Activated B cell treated with CpG ODN at 0.5 μM for 24 hours (primary cell): ENCODE data around the gene UPF3A. TPM values are rescaled to one million over a fixed set of nuclear protein-coding genes. Genes with fewer than 3 reads are reported as not detected.

Source experiments
- ATAC-seq: fragments of 200-7000 bp; cut with Tn5 transposase; one replicate; pipeline ENCODE4 v1.10.0; 2021; ENCODE audit warnings: low read depth, mild to moderate bottlenecking, moderate library complexity
- CTCF ChIA-PET: fragments of 350-600 bp; sonication (Branson Sonifier 250); formaldehyde crosslinking; loops from one replicate; lab custom pipeline; 2021; ENCODE audit warnings: antibody characterized with exemption; lab: Charles Lee
- POLR2A ChIA-PET: fragments of 350-600 bp; sonication (Branson Sonifier 250); formaldehyde crosslinking; loops from one replicate; lab custom pipeline; 2021; ENCODE audit warnings: antibody characterized with exemption; lab: Charles Lee
- DNase-seq: peaks from one replicate; pipeline ENCODE4 v3.0.0; 2022
- H3K27ac Mint-ChIP-seq: one replicate; pipeline ENCODE4 v1.8.0; 2020; ENCODE audit warnings: mixed read lengths
- H3K27me3 Mint-ChIP-seq: one replicate; pipeline ENCODE4 v1.8.0; 2021; ENCODE audit warnings: mixed read lengths
- H3K36me3 Mint-ChIP-seq: one replicate; pipeline ENCODE4 v1.8.0; 2021; ENCODE audit warnings: low read depth, mixed read lengths
- H3K4me1 Mint-ChIP-seq: one replicate; pipeline ENCODE4 v1.8.0; 2021; ENCODE audit warnings: mixed read lengths
- H3K4me3 Mint-ChIP-seq: one replicate; pipeline ENCODE4 v1.8.0; 2020; ENCODE audit warnings: mild to moderate bottlenecking, mixed read lengths
- H3K9me3 Mint-ChIP-seq: one replicate; pipeline ENCODE4 v1.8.0; 2020; ENCODE audit warnings: mixed read lengths
- CTCF ChIP-seq: fragments of 200-600 bp; IDR thresholded peaks from one replicate; pipeline ENCODE4 v1.8.0; 2022; ENCODE audit warnings: antibody characterized with exemption, mild to moderate bottlenecking
- intact Hi-C: fragments of 100-400 bp; cut with micrococcal nuclease; formaldehyde crosslinking; loops from one replicate; pipeline ENCODE4 v1.15.1; 2024
- total RNA-seq: library from RNA; stranded (reverse); gene quantifications from 2 replicates; pipeline ENCODE4 v1.2.3, GENCODE V29; 2022

UPF3A gene
- total RNA-seq, 1 donor from 2014 or later = 83.2 TPM

GRCh38 chr13:114279758-114280355, 1.5 kb upstream of the UPF3A start:
- ChIA-PET POLR2A (interaction anchor here (0.8 to 2.4 kb wide), 6 partner anchors 9 to 231 kb away, joined by 3 to 22 read pairs (median 8); partner anchors contain the start of gene CHAMP1), CTCF (no interaction called here)
- intact Hi-C loops = loop anchor here (2.0 kb wide), 1 partner anchor 17 kb away; no protein-coding TSS in a partner anchor
- TF ChIP-seq CTCF = no peak
- DNase-seq (no peak), ATAC-seq (no peak)
- H3K36me3 Mint-ChIP-seq = peaks cover 47% of the 10 kb centered on the region
- H3K27ac Mint-ChIP-seq = peak overlapping the region; percentile 97
- peaks cover 32% of the 10 kb centered on the region for H3K4me1 Mint-ChIP-seq
- H3K4me3 Mint-ChIP-seq = peak overlapping the region; percentile 91
- no peaks in the 10 kb centered on the region for H3K27me3 Mint-ChIP-seq
- H3K9me3 Mint-ChIP-seq = no peaks in the 10 kb centered on the region

- Mint-ChIP-seq H3K36me3 (peaks cover 53% of the 10 kb centered on the region), H3K27ac (peak overlapping the region; percentile 88), H3K9me3 (no peaks in the 10 kb centered on the region), H3K4me1 (peaks cover 33% of the 10 kb centered on the region), H3K4me3 (peak overlapping the region; percentile 91), H3K27me3 (no peaks in the 10 kb centered on the region)
- ATAC-seq (peak; percentile 63), DNase-seq (peak; percentile 22)
- intact Hi-C loops = no loop called here
- POLR2A ChIA-PET = interaction anchor here (0.6 to 2.4 kb wide), 21 partner anchors 13 to 1072 kb away, joined by 3 to 22 read pairs (median 4); partner anchors contain the start of gene CHAMP1
- CTCF ChIA-PET = interaction anchor here (0.6 to 1.1 kb wide), 2 partner anchors 30 to 59 kb away, joined by 3 to 4 read pairs; no protein-coding TSS in a partner anchor
- no peak for TF ChIP-seq CTCF
These were observed 755 bp downstream of the UPF3A start for GRCh38 chr13:114282041-114282670.

GRCh38 chr13:114283576-114283975, 2.2 kb downstream of the UPF3A start:
- intact Hi-C loops = no loop called here
- ChIA-PET POLR2A (no interaction called here), CTCF (no interaction called here)
- Mint-ChIP-seq H3K36me3 (peaks cover 58% of the 10 kb centered on the region), H3K27ac (no peak overlapping the region), H3K4me3 (peak overlapping the region; percentile 48), H3K27me3 (no peaks in the 10 kb centered on the region), H3K4me1 (peaks cover 33% of the 10 kb centered on the region), H3K9me3 (no peaks in the 10 kb centered on the region)
- TF ChIP-seq CTCF = no peak
- DNase-seq = no peak
- ATAC-seq = no peak

- POLR2A ChIA-PET = no interaction called here
These were observed 3.3 kb downstream of the UPF3A start for GRCh38 chr13:114284680-114285079.

More at GRCh38 chr13:114284680-114285079, 3.3 kb downstream of the UPF3A start:
- Mint-ChIP-seq H3K36me3 (peaks cover 66% of the 10 kb centered on the region), H3K27me3 (no peaks in the 10 kb centered on the region), H3K9me3 (no peaks in the 10 kb centered on the region), H3K4me1 (peaks cover 31% of the 10 kb centered on the region), H3K27ac (no peak overlapping the region), H3K4me3 (no peak overlapping the region)
- TF ChIP-seq CTCF = no peak
- intact Hi-C loops = no loop called here
- DNase-seq (no peak), ATAC-seq (no peak)
- CTCF ChIA-PET = no interaction called here
